ENCODE data around the gene HAND2.

HAND2 gene

GRCh38 chr4:173478201-173478912 lies 51.7 kb downstream of the HAND2 start:
- no peak for DNase-seq (ENCODE audit: low read depth, low spot score)

- no peak for DNase-seq (ENCODE audit: low read depth, low spot score)
Measured at GRCh38 chr4:173477016-173477415, 53.0 kb downstream of the HAND2 start.
